ENCODE data around the gene FRMD6.

DNA sequence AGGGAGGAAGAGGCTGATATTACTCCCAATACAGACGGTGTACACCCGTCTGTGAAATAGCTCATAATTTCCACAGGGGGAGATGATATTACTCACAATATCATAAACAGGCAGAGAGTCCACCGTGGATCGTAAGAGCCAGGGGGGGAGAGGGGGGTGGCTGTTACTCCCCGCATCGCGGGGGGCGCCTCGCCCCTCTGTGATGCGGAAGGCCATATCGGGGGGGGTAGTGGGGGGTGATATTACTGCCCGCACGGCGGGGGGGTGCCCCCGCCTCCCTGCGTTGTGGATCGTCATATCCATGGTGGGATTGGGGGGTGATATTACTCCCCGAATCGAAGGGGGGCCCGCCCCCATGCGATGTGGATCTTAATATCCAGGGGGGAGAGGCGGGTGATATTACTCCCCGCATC is 91.9 kb downstream of the FRMD6 start:
- TF ChIP-seq CTCF (IDR thresholded peaks at IDR 0.05; ENCODE audit: insufficient read depth, low read length): no peak
- TF ChIP-seq POLR2AphosphoS5 (IDR thresholded peaks at IDR 0.05; ENCODE audit: low read depth): no peak
